ENCODE results near the gene INPP4A. TPM values are rescaled to one million over a fixed set of nuclear protein-coding genes. Genes with fewer than 3 reads are reported as not detected.
A peak's percentile ranks its signal among the peaks of the same experiment; 100 is the strongest.

INPP4A gene
- total RNA-seq, 1 experiment from 2014 or later = 23.4 TPM

DNA sequence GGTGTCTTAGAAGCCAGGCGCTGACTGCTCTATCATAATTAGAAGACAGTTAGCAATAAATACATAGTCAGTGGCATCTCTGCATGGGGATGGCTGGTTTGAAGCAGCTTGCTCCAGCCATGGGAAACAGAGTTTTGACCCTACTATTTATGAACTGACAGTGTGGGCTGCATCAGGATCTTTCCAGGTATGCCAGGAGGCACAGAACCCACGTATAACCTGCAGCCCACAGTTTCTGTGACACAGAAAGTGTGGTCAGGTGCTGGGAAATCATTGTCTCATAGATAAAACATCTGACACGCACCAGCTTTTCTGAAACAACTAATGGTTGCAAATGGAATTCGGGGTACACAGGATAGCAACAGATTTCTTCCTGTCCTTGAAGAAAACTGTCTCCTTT lies 34.7 kb downstream of the INPP4A start:
- Histone ChIP-seq H3K9me2 (replicated peaks; ENCODE audit: low read length) (no peaks in the 10 kb centered on the region), H3K79me2 (ENCODE audit: low read length) (peaks cover 77% of the 10 kb centered on the region), H3K4me2 (ENCODE audit: low read length) (peak overlapping the region; percentile 71), H3K27me3 (ENCODE audit: low read length) (no peaks in the 10 kb centered on the region), H3F3A (ENCODE audit: low read length, unreplicated experiment) (no peaks in the 10 kb centered on the region), H4K20me1 (ENCODE audit: low read length) (no peaks in the 10 kb centered on the region), H3K9me3 (ENCODE audit: low read length) (no peaks in the 10 kb centered on the region), H3K36me3 (ENCODE audit: low read depth, low read length) (no peaks in the 10 kb centered on the region), H3K4me1 (ENCODE audit: insufficient read depth, low read length) (peaks cover 69% of the 10 kb centered on the region), H3K9ac (ENCODE audit: low read length) (peak overlapping the region; percentile 33; the same call in 1 of the 2 replicates), H3K4me3 (ENCODE audit: low read length) (0 out of 2 replicates have a peak overlapping the region, but pooled peaks have one; percentile 7), H3K27ac (ENCODE audit: low read length) (peak overlapping the region; percentile 88), H2AFZ (ENCODE audit: low read length) (no peak overlapping the region)
- no peak for TF ChIP-seq EZH2phosphoT487 (IDR thresholded peaks at IDR 0.05; ENCODE audit: borderline replicate concordance, low read length)
- TF ChIP-seq EZH2 (IDR thresholded peaks at IDR 0.05; ENCODE audit: low read length, unreplicated experiment) = no peak
- TF ChIP-seq, protein P1, sequence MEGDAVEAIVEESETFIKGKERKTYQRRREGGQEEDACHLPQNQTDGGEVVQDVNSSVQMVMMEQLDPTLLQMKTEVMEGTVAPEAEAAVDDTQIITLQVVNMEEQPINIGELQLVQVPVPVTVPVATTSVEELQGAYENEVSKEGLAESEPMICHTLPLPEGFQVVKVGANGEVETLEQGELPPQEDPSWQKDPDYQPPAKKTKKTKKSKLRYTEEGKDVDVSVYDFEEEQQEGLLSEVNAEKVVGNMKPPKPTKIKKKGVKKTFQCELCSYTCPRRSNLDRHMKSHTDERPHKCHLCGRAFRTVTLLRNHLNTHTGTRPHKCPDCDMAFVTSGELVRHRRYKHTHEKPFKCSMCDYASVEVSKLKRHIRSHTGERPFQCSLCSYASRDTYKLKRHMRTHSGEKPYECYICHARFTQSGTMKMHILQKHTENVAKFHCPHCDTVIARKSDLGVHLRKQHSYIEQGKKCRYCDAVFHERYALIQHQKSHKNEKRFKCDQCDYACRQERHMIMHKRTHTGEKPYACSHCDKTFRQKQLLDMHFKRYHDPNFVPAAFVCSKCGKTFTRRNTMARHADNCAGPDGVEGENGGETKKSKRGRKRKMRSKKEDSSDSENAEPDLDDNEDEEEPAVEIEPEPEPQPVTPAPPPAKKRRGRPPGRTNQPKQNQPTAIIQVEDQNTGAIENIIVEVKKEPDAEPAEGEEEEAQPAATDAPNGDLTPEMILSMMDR (conservative IDR thresholded peaks at IDR 0.05; ENCODE audit: low read depth, low read length) = no peak
- no TSS peak for BruUV-seq (replicated peaks)
- ATAC-seq = no peak
- ChIA-PET POLR2A (ENCODE audit: unreplicated experiment) (no interaction called here), CTCF (no interaction called here)
- no peak for DNase-seq
- intact Hi-C loops (cut with micrococcal nuclease) = no loop called here

DNA sequence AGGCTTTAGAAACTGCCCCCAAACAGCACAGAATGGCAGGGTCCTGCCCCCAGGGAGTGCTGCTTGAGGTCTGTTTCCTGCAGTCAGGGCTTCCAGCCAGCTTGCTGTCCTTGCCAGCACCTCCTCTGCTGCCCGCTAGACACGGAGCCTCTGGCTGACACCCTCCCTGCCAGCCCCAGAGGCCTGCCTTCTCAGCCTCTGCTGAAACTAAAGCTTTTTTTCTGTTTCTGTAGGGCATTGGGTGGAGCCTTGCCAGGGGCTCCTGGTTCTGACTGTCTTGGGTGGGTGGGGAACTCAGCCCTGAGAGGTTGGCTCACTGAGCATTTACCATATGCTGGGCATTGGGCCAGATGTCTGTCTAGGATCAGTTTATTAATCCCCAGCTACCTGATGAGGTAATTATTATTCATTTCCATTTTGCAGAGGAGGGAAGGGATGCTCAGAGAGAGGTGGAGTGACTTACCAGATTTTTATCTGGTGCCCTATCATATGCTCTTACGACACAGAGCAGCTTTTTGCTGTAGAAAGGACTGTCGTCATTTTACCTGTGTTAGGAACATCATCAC lies 35.4 kb downstream of the INPP4A start:
- H3K27me3 ChIP-seq (ENCODE audit: low read length) = no peaks in the 10 kb centered on the region
- peaks cover 77% of the 10 kb centered on the region for H3K79me2 ChIP-seq (ENCODE audit: low read length)
- no TSS peak for BruUV-seq (replicated peaks)
- H3K9me3 ChIP-seq (ENCODE audit: low read length) = no peaks in the 10 kb centered on the region
- no peaks in the 10 kb centered on the region for H3K9me2 ChIP-seq (replicated peaks; ENCODE audit: low read length)
- CTCF ChIA-PET = no interaction called here
- DNase-seq (peak; percentile 99), ATAC-seq (peak; percentile 82)
- TF ChIP-seq EZH2 (IDR thresholded peaks at IDR 0.05; ENCODE audit: low read length, unreplicated experiment) (no peak), EZH2phosphoT487 (IDR thresholded peaks at IDR 0.05; ENCODE audit: borderline replicate concordance, low read length) (no peak)
- TF ChIP-seq, protein P1 (conservative IDR thresholded peaks at IDR 0.05; ENCODE audit: low read depth, low read length) = no peak
- no peaks in the 10 kb centered on the region for H3K36me3 ChIP-seq (ENCODE audit: low read depth, low read length)
- H3K4me2 ChIP-seq (ENCODE audit: low read length) = peak overlapping the region; percentile 71
- H4K20me1 ChIP-seq (ENCODE audit: low read length) = no peaks in the 10 kb centered on the region
- H3K27ac ChIP-seq (ENCODE audit: low read length) = peak overlapping the region; percentile 96
- intact Hi-C loops (cut with micrococcal nuclease) = no loop called here
- peak overlapping the region; percentile 53; the same call in 1 of the 2 replicates for H3K9ac ChIP-seq (ENCODE audit: low read length)
- H3F3A ChIP-seq (ENCODE audit: low read length, unreplicated experiment) = no peaks in the 10 kb centered on the region
- H3K4me1 ChIP-seq (ENCODE audit: insufficient read depth, low read length) = peaks cover 76% of the 10 kb centered on the region
- 0 out of 2 replicates have a peak overlapping the region, but pooled peaks have one; percentile 7 for H3K4me3 ChIP-seq (ENCODE audit: low read length)
- H2AFZ ChIP-seq (ENCODE audit: low read length) = no peak overlapping the region
- POLR2A ChIA-PET (ENCODE audit: unreplicated experiment) = interaction anchor here (0.7 kb wide), 1 partner anchor 68 kb away, joined by 3 read pairs; no protein-coding TSS in a partner anchor

DNA sequence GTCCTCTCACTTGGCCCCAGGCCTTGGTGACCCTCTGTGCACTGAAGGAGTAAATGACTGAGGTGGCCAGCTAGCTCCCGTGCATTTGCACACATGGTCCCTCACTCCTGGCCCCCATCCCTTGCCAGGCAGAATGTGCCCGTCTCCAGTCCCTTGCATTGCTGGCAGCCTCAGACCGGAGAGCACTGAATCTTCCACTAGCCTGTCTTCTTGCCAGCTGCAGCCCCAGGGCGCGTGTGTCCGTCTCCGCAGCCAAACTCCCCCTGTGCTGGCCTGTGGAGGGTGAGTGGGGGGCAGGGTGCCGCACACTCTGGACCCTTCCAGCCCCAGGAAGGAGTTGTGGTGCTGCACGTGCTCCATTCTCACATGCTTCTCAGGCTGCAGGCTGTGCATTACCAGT lies 35.9 kb downstream of the INPP4A start:
- intact Hi-C loops (cut with micrococcal nuclease) = no loop called here
- DNase-seq (no peak), ATAC-seq (no peak)
- no peaks in the 10 kb centered on the region for H3K9me2 ChIP-seq (replicated peaks; ENCODE audit: low read length)
- peak overlapping the region; percentile 56 for H3K4me2 ChIP-seq (ENCODE audit: low read length)
- H3F3A ChIP-seq (ENCODE audit: low read length, unreplicated experiment) = no peaks in the 10 kb centered on the region
- TF ChIP-seq, protein P1 (conservative IDR thresholded peaks at IDR 0.05; ENCODE audit: low read depth, low read length) = no peak
- TF ChIP-seq EZH2phosphoT487 (IDR thresholded peaks at IDR 0.05; ENCODE audit: borderline replicate concordance, low read length) = no peak
- no peak for TF ChIP-seq EZH2 (IDR thresholded peaks at IDR 0.05; ENCODE audit: low read length, unreplicated experiment)
- no peak overlapping the region for H2AFZ ChIP-seq (ENCODE audit: low read length)
- peak overlapping the region; percentile 96 for H3K27ac ChIP-seq (ENCODE audit: low read length)
- H3K4me3 ChIP-seq (ENCODE audit: low read length) = no peak overlapping the region
- H3K36me3 ChIP-seq (ENCODE audit: low read depth, low read length) = no peaks in the 10 kb centered on the region
- POLR2A ChIA-PET (ENCODE audit: unreplicated experiment) = no interaction called here
- no peaks in the 10 kb centered on the region for H3K27me3 ChIP-seq (ENCODE audit: low read length)
- BruUV-seq (replicated peaks) = no TSS peak
- no peaks in the 10 kb centered on the region for H3K9me3 ChIP-seq (ENCODE audit: low read length)
- peaks cover 77% of the 10 kb centered on the region for H3K79me2 ChIP-seq (ENCODE audit: low read length)
- CTCF ChIA-PET = no interaction called here
- peak overlapping the region; percentile 53; the same call in 1 of the 2 replicates for H3K9ac ChIP-seq (ENCODE audit: low read length)
- peaks cover 78% of the 10 kb centered on the region for H3K4me1 ChIP-seq (ENCODE audit: insufficient read depth, low read length)
- H4K20me1 ChIP-seq (ENCODE audit: low read length) = no peaks in the 10 kb centered on the region

Data from PC-3 (cell line).